ENCODE results near the gene IFT20. TPM values are rescaled to one million over a fixed set of nuclear protein-coding genes. Genes with fewer than 3 reads are reported as not detected.

Gene IFT20
- total RNA-seq: 10 to 100 TPM; 28.6 to 60.8 (median 44.3) TPM

GRCh38 chr17:28335201-28335958, at the start of gene IFT20, which contains the start of gene TNFAIP1:
TSS of gene IFT20 (minus strand) at chr17:28335472. CDS start at chr17:28331985, 3,487 bp downstream.
TSS of gene TNFAIP1 (plus strand) at chr17:28335761. CDS start at chr17:28339522, 3,761 bp downstream.
- Histone ChIP-seq H3K4me3 (peak within 1 kb of the TSS; percentile 86 to 95 (median 90)), H3K27ac (peak within 1 kb of the TSS; percentile 94 to 97 (median 96)), H3K27me3 (no peaks in the 10 kb centered on the region), H3K9me3 (no peaks in the 10 kb centered on the region), H3K36me3 (peaks cover 6 to 31% (median 23%) of the 10 kb centered on the region in 4 donors), H3K4me1 (peaks cover 36 to 61% (median 43%) of the 10 kb centered on the region in 4 donors)
- ATAC-seq (ENCODE audit: low FRiP score in 2 of 2): peak; percentile 98 to 99
- WGBS, 2 donors: 0 to 1% methylated on average over 11 to 50 of the region's 62 CpGs
- TF ChIP-seq EP300 (IDR thresholded peaks at IDR 0.05) (peak in 1 of 4 donors; percentile 80), CTCF (IDR thresholded peaks at IDR 0.05) (peak in 1 of 6 experiments; percentile 16), POLR2A (IDR thresholded peaks at IDR 0.05) (peak; percentile 84 to 97 (median 93)), POLR2AphosphoS5 (IDR thresholded peaks at IDR 0.05) (peak; percentile 91 to 99)
- peak; percentile 95 to 100 for DNase-seq

- peaks cover 4 to 23% (median 16%) of the 10 kb centered on the region in 4 donors for H3K36me3 ChIP-seq
- H3K4me1 ChIP-seq: peaks cover 18 to 42% (median 35%) of the 10 kb centered on the region in 4 donors
- ATAC-seq (ENCODE audit: low FRiP score in 2 of 2): peak; percentile 3 to 35
- H3K9me3 ChIP-seq: no peaks in the 10 kb centered on the region
- H3K27me3 ChIP-seq: no peaks in the 10 kb centered on the region
- peak; percentile 46 to 88 for DNase-seq
- H3K27ac ChIP-seq: peak overlapping the region; percentile 22 to 75 (median 58)
- no peak for TF ChIP-seq POLR2A (IDR thresholded peaks at IDR 0.05)
- no peak for TF ChIP-seq POLR2AphosphoS5 (IDR thresholded peaks at IDR 0.05)
- TF ChIP-seq EP300 (IDR thresholded peaks at IDR 0.05): no peak
- no peak for TF ChIP-seq CTCF (IDR thresholded peaks at IDR 0.05)
- WGBS, 2 donors: 44 to 50% methylated on average over 6 to 9 of the region's 29 CpGs
- peak overlapping the region; percentile 36 to 71 (median 60) for H3K4me3 ChIP-seq
Observed at GRCh38 chr17:28385037-28385400, 49.7 kb upstream of the IFT20 start.

- peaks cover 0 to 17% (median 11%) of the 10 kb centered on the region in 4 donors for H3K36me3 ChIP-seq
- no peak for TF ChIP-seq CTCF (IDR thresholded peaks at IDR 0.05)
- no peak for TF ChIP-seq EP300 (IDR thresholded peaks at IDR 0.05)
- TF ChIP-seq POLR2AphosphoS5 (IDR thresholded peaks at IDR 0.05): peak; percentile 27 to 52
- peak in 2 of 4 donors; percentile 30 to 78 for TF ChIP-seq POLR2A (IDR thresholded peaks at IDR 0.05)
- peak; percentile 86 to 89 for DNase-seq
- H3K9me3 ChIP-seq: no peaks in the 10 kb centered on the region
- H3K4me1 ChIP-seq: peaks cover 20 to 44% (median 36%) of the 10 kb centered on the region in 4 donors
- peak overlapping the region; percentile 22 to 75 (median 58) for H3K27ac ChIP-seq
- H3K27me3 ChIP-seq: no peaks in the 10 kb centered on the region
- peak; percentile 86 to 93 for ATAC-seq (ENCODE audit: low FRiP score in 2 of 2)
- WGBS, 2 donors: 21 to 40% methylated on average over 21 to 28 of the region's 56 CpGs
- peak overlapping the region; percentile 36 to 71 (median 60) for H3K4me3 ChIP-seq
Observed at GRCh38 chr17:28384281-28385036, 49.2 kb upstream of the IFT20 start.

- DNase-seq: peak; percentile 69 to 88
- peak in 3 of 6 experiments; percentile 18 to 43 (median 34) for TF ChIP-seq CTCF (IDR thresholded peaks at IDR 0.05)
- no peak for TF ChIP-seq POLR2AphosphoS5 (IDR thresholded peaks at IDR 0.05)
- TF ChIP-seq POLR2A (IDR thresholded peaks at IDR 0.05): no peak
- no peak for TF ChIP-seq EP300 (IDR thresholded peaks at IDR 0.05)
- ATAC-seq (ENCODE audit: low FRiP score in 2 of 2): peak; percentile 8 to 45
- Histone ChIP-seq H3K27ac (peak overlapping the region in 3 of 4 donors; percentile 32 to 46 (median 38)), H3K4me3 (peak overlapping the region in 3 of 4 donors; percentile 27 to 37 (median 36)), H3K27me3 (no peaks in the 10 kb centered on the region), H3K9me3 (no peaks in the 10 kb centered on the region), H3K4me1 (peaks cover 20 to 44% (median 34%) of the 10 kb centered on the region in 4 donors), H3K36me3 (no peaks in the 10 kb centered on the region)
- WGBS, 2 donors: 42% methylated on average over 26 to 54 of the region's 72 CpGs
Observed at GRCh38 chr17:28381141-28381825, 46.0 kb upstream of the IFT20 start.
